NCI-H2029 (cell line): ENCODE data around the gene TUBA1A.
"Not testable (repeated sequence)": the region's sequence is repeated elsewhere in the genome, so short reads cannot be mapped to it uniquely, and the experiment has no call there.

Source experiments
- DNase-seq: peaks from one replicate; lab custom pipeline; 2025; lab: John Stamatoyannopoulos, UW

TUBA1A gene

GRCh38 chr12:49200919-49201594 lies 12.2 kb upstream of the TUBA1A start:
- DNase-seq = peak; percentile 77

- DNase-seq = peak; percentile 43
Measured at GRCh38 chr12:49198431-49199155, 9.7 kb upstream of the TUBA1A start.

- DNase-seq = no peak
Measured at GRCh38 chr12:49197256-49197655, 8.4 kb upstream of the TUBA1A start.

- no peak for DNase-seq
Measured at GRCh38 chr12:49195736-49196135, 6.9 kb upstream of the TUBA1A start.

GRCh38 chr12:49193746-49194145 lies 4.9 kb upstream of the TUBA1A start:
- not testable (repeated sequence) for DNase-seq

- not testable (repeated sequence) for DNase-seq
Measured at GRCh38 chr12:49191498-49191897, 2.6 kb upstream of the TUBA1A start.

GRCh38 chr12:49190974-49191373 lies 2.1 kb upstream of the TUBA1A start:
- no peak for DNase-seq

- no peak for DNase-seq
Measured at GRCh38 chr12:49189731-49190716, 1.1 kb upstream of the TUBA1A start.

GRCh38 chr12:49188201-49188915 lies 522 bp downstream of the TUBA1A start:
- peak; percentile 55 for DNase-seq

GRCh38 chr12:49187184-49187583 lies 1.7 kb downstream of the TUBA1A start:
- peak; percentile 19 for DNase-seq

- not testable (repeated sequence) for DNase-seq
Measured at GRCh38 chr12:49186307-49186706, 2.6 kb downstream of the TUBA1A start.

- not testable (repeated sequence) for DNase-seq
Measured at GRCh38 chr12:49184697-49185096, 4.2 kb downstream of the TUBA1A start.

GRCh38 chr12:49183214-49183950 lies 5.5 kb downstream of the TUBA1A start:
- not testable (repeated sequence) for DNase-seq

- DNase-seq = no peak
Measured at GRCh38 chr12:49174218-49174617, 14.7 kb downstream of the TUBA1A start.

- DNase-seq = no peak
Measured at GRCh38 chr12:49170924-49171323, 18.0 kb downstream of the TUBA1A start.

- no peak for DNase-seq
Measured at GRCh38 chr12:49165114-49165513, 23.8 kb downstream of the TUBA1A start.

- DNase-seq = not testable (repeated sequence)
Measured at GRCh38 chr12:49161901-49162300, 27.0 kb downstream of the TUBA1A start.

- no peak for DNase-seq
Measured at GRCh38 chr12:49161092-49161795, 27.6 kb downstream of the TUBA1A start.

GRCh38 chr12:49160399-49160798 lies 28.5 kb downstream of the TUBA1A start:
- DNase-seq = no peak

- DNase-seq = no peak
Measured at GRCh38 chr12:49154221-49154620, 34.7 kb downstream of the TUBA1A start.
